Stimulated activated CD4-positive, alpha-beta T cell treated with anti-CD3 and anti-CD28 coated beads, Interleukin-15, amount 100 ng/mL, for 1 hour (primary cell): ENCODE data around the gene ZBTB16.

ENCODE experiments used
- DNase-seq, 2 donors: peaks; one replicate each; pipeline ENCODE4 v3.0.0-alpha.2; 2020; ENCODE audit warnings: low read depth in 1 of 2, low spot score in 1 of 2

Gene ZBTB16

DNA sequence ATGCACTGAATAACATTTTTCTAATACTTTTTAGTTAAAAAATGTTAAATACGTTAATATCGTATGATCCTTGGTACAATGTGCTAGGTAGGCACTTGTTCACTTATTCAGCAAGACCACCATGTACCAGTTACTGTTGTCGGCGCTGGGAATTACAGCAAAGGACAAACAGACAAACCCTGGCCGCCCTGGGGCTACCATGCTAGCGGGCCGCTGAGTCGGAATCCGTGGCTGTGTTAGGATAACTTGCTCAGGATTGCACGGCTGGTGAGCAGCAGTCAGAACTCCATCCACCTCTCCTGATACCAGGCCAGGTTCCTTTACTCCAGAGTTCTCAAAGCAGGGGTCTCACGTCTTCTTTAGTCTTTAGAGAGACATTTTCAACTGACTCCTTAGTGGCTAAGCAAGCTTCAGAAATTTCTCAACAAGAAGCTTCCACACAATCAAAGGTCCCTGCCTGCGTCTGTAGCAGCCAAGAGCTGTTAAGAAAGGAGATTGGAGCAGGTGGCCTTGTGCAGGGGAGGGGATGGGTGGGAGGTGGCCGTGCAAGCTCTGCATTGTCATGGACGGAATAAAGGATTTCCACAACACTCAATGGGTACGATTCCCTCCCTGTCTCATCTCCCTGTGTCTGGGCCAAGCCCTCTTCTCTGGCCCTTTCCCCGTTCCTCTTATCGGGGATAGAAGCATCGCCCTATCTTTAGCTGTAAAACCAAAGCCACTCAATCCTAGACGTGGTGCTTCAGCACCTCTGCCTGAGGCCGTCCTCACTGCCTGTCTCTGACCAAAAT lies 196.9 kb downstream of the ZBTB16 start:
- DNase-seq = no peak

DNA sequence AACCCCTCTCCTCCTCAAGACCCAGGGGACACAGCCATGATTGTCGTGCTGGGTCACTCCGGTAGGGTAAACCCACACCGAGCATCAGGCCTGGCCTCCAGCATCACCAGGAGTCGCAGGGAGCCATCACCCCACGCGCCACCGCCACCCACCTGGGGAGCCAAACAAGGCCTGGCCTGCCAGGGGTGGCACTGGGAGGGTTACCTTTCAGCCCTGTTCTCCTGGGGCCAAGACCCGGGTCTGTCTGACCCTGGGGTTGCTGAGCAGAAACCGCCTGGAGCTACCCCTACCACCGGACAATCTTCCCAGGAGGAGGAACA lies 197.4 kb downstream of the ZBTB16 start:
- no peak for DNase-seq

- no peak for DNase-seq
Observed at GRCh38 chr11:114257621-114258558, 198.4 kb downstream of the ZBTB16 start.

DNA sequence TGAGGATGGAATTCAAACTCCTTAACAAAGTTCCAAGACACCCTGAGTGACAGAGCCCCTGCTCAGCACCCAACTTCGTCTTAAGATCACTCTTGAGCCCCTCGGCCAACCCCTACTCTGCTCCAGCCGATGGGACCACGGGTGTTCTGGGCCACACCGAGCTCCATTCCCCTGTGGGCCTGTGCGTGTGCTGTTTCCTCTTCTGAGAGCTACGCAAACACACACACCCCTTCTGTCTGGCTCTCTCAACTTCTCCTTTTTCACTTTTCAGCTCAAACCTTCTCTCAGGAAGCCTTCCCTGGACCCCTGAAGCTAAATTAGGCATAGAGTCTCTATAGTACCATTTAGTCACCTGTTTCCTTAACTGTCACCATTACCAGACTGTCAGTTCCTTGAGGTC lies 199.2 kb downstream of the ZBTB16 start:
- no peak for DNase-seq

GRCh38 chr11:114259124-114259526 lies 199.6 kb downstream of the ZBTB16 start:
- no peak for DNase-seq

DNA sequence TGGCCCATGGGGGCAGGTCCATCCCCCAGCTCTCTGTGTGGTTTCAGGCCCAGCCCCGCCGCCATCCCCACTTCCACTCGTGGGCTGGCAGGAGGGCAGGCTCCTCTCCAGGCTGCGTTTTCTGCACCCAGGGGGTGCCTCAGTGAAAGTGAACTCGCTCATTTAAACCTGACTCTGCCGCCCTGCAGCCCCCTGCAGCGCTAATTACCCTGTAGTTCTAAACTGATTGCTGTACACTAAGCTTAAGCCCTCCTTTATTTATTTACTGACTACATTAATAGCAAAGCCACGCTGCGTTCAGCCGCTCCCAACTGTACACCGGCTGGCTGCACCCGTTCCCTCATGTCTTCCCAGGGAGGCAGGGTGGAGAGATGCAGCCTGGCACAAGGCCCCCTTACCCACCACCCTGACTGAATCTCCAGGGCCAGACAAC lies 200.1 kb downstream of the ZBTB16 start:
- DNase-seq = no peak

DNA sequence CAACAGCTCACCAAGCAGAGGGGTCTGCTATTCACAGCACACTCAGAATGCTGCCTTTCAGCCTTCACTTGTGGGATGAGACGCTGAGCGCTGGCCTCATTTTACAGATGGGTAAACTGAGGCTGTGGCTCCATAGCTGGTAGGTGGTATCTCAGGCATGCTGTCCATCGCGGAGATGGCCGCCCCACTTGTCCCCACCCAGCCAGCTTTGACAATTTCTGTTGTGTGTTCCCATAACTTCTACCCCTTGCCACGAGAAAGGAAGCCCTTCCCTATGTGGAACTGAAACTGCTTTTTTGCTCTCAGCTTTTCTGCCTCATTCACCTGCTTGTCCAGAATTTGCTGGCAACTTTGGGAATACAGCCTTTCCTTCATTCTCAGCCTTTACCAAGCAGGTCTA lies 200.6 kb downstream of the ZBTB16 start:
- no peak for DNase-seq

DNA sequence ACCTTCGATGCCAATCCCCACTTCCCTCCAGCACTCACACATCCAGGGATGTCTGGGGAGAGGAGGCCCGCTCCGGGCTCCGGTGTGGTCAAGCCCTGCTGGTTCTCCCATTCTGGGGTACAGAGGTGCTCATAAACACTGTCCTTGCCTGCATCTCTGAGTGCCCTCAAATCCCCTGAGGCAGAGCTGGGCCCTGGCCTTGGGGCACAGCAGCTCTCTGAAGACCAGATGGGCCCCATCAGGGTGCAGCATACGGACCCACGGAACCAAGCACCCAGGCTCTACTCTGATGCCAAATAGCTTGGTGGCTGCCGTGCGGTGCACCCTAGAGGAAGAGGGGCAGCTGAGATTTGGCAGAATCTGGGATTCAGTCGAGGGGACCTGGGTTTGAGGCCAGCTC lies 201.0 kb downstream of the ZBTB16 start:
- no peak for DNase-seq

DNA sequence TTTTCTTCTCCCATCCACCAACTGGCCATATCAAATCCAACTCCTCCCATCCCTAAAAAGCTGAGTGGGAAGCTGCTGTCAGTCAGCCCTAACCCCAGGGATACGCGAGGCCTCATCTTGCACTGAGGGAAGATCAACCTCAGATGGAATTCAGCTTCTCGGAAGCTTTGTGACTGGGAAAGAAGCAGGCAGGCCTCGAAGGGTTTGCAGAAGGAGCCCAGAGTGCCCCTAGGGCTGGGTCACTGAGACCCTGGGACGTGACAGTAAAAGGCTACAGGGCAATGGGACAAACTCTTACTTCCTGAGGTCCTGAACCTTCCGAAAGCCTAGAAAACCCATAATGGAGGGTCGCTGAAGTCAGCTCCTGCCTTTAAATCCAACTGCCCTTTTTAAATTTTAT lies 202.3 kb downstream of the ZBTB16 start:
- no peak for DNase-seq

- DNase-seq = no peak
Observed at GRCh38 chr11:114262681-114263512, 203.4 kb downstream of the ZBTB16 start.

DNA sequence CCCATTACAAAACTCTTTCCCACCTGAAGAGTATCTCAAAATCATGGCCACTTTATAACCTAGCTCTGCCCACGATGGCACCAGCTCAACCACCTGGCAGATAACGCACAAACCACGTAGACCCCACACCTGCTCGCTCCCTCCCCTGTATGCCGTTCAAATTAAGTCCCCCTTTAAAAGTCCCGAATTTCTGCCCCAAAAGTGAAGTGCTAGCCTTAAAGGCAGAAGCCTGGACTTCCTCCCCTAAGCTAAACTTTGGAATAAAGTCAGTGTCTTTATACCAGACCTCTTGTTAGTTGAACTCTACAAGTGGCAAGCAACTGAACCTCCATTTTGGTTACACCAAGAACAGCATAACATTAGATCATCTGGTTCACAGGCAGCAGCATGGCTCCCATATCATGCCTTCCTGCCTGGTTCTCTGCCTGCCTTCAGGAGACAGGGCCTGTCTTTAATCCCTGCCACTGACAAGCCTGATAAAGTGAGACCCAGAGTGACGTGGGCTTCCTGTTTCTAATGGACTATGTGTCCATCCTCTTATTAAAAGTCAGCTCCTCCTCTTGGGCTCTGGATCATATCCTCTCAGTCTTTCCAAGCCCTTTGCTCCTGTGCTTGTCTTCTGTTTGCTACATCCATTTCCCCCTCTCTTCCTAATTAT lies 204.1 kb downstream of the ZBTB16 start:
- DNase-seq = no peak

GRCh38 chr11:114264381-114264780 lies 204.9 kb downstream of the ZBTB16 start:
- no peak for DNase-seq

- DNase-seq = no peak
Observed at GRCh38 chr11:114265122-114265878, 205.8 kb downstream of the ZBTB16 start.

GRCh38 chr11:114269498-114269897 lies 210.0 kb downstream of the ZBTB16 start:
- DNase-seq = no peak

DNA sequence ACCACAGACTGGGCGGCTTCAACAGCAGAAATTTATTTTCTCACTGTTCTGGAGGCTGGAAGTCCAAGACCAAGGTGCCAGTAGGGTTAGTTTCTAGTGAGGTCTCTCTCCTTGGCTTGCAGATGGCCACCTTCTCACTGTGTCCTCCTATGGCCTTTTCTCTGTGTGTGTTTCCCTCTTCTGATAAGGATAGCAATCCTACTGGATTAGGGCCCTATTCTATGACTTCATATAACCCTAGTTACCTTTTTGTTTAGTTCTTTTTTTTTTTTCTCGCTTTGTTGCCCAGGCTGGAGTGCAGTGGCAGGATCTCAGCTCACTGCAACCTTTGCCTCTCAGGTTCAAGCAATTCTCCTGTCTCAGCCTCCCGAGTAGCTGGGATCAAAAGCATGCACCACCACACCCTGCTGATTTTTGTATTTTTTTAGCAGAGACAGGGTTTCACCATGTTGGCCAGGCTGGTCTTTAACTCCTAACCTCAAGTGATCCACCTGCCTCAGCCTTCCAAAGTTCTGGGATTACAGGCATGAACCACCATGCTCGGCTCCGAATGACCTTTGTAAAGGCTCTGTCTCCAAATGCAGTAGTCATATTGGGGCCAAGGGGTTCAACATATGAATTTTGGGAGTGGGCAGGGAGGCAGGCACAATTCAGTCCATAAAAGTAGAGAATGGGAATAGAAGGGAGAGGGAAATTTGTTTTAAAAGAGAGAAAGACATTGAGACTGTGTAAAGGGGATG lies 211.2 kb downstream of the ZBTB16 start:
- DNase-seq = no peak

DNA sequence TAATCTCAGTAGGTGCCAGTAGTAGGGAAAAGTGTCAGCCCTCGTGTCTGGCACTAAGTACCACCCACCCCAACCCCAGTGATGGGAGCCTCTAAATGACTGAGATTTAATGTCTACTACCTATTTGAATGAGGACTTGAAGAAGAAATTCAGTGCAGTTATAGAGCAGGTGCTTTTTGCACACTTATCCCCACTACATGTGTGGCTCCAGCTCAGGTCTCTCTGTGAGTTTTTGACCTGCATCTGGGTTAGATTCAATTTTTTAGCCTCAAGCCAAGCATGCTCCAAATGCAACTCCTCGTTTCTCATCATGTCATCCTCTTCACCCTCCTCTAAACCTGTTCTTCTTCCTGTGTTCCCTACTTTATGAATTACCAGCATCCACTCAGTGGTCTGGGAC lies 211.8 kb downstream of the ZBTB16 start:
- no peak for DNase-seq

DNA sequence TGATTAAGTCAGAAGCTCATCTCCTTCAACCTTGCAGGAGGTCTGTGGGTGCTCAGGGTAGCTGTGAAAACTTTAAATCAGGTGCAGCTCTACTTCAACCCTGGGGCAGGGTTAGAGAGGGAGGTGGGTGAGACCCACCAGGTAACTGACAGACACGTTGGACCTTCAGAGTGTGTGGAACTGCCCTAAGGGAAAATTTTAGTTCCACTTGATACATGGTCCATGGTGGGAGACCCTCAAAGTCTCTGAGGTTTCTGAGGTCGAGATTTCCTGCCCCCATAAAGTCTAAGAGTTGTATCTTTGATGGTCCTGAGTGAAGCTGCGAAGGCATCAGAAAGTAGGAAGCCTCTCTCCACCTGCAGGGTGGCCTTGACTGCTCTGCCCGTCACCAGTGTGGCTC lies 212.8 kb downstream of the ZBTB16 start:
- no peak for DNase-seq

DNA sequence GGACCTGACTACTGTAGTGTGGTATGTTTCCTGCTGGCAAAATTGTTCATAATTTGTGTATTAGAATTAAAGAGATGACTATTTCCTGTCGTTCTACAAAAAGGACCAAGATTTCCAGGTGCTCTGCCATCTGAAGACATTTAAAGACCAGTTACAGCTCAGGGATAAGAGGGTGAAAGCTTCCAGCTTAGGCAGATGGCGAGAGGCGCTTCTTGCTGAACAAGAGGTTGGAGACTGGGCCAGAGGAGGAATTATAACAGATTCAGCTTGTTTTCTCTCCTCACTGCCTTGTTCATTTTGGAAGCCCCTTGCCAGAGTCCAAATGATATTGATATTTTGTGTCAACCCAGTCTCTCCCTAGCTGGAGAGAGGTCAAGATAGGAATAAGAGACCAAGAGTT lies 213.6 kb downstream of the ZBTB16 start:
- no peak for DNase-seq

GRCh38 chr11:114273890-114274635 lies 214.6 kb downstream of the ZBTB16 start:
- DNase-seq = no peak
